Gastroesophageal sphincter (tissue), 4 donors: ENCODE data around the gene MAOA. TPM values are rescaled to one million over a fixed set of nuclear protein-coding genes. Genes with fewer than 3 reads are reported as not detected.
"Not testable (repeated sequence)": the region's sequence is repeated elsewhere in the genome, so short reads cannot be mapped to it uniquely, and the experiment has no call there.

ENCODE experiments used
- ATAC-seq: fragments of 150-250 bp; one replicate; pipeline ENCODE4 v1.9.1; 2016; ENCODE audit warnings: mild to moderate bottlenecking, moderate library complexity
- H3K27ac ChIP-seq, 4 donors: fragments of 200-600 bp; sonication (generic) in 3 of 4; 1 replicate in 3 of 4; 2 replicates in 1 of 4; pipeline ENCODE4 v1.5.1; 2016 to 2019
- H3K27me3 ChIP-seq: fragments of 200-600 bp; sonication (generic); one replicate; pipeline ENCODE4 v1.5.1; 2019
- H3K36me3 ChIP-seq, 2 donors: fragments of 200-600 bp; sonication (generic); one replicate each; pipeline ENCODE4 v1.5.1; 2019; ENCODE audit warnings: control low read depth in 1 of 2
- H3K4me1 ChIP-seq, 3 donors: fragments of 200-600 bp; sonication (generic); 1 replicate in 2 of 3; 2 replicates in 1 of 3; pipeline ENCODE4 v1.5.1; 2016 to 2019; ENCODE audit warnings: control low read depth in 2 of 3
- H3K4me3 ChIP-seq, 2 donors: fragments of 200-600 bp; sonication (generic); one replicate each; pipeline ENCODE4 v1.5.1; 2019; ENCODE audit warnings: mild to moderate bottlenecking in 1 of 2, moderate library complexity in 1 of 2
- H3K9me3 ChIP-seq, 3 donors: fragments of 200-600 bp; sonication (generic); one replicate each; pipeline ENCODE4 v1.5.1; 2017 to 2019; ENCODE audit warnings: control low read depth in 2 of 3
- EP300 ChIP-seq: sonication (generic); formaldehyde crosslinking; IDR thresholded peaks from one replicate; pipeline ENCODE4 v1.6.1; 2017; ENCODE audit warnings: antibody characterized with exemption, mild to moderate bottlenecking
- POLR2A ChIP-seq, 2 donors: fragments of 450-650 bp; IDR thresholded peaks; one replicate each; pipeline ENCODE4 v1.6.1; 2017; ENCODE audit warnings: antibody characterized with exemption in 2 of 2, mild to moderate bottlenecking in 2 of 2, moderate library complexity in 1 of 2
- POLR2AphosphoS5 ChIP-seq: sonication (generic); formaldehyde crosslinking; IDR thresholded peaks from one replicate; pipeline ENCODE4 v1.6.1; 2017; ENCODE audit warnings: antibody characterized with exemption
- WGBS, 2 donors: methylation state at CpG; one replicate each; pipeline ENCODE4 v1.1.5; 2018; ENCODE audit warnings: low coverage in 1 of 2; 5-methylcytosine and 5-hydroxymethylcytosine counted together
- total RNA-seq, 4 donors: library from RNA; depleted of rRNA; stranded (reverse); fragments of >200 nt; gene quantifications; one replicate each; pipeline ENCODE4 v1.1.0, GENCODE V29; 2016
- TF ChIP-seq, protein P1 (sequence below), 4 experiments: fragments of 200-600 bp in 2 of 4; fragments of 450-650 bp in 2 of 4; sonication (generic) in 1 of 4; IDR thresholded peaks; one replicate each; pipeline ENCODE4 v1.5.1; 2017 to 2019; ENCODE audit warnings: antibody characterized with exemption in 4 of 4, mild to moderate bottlenecking in 2 of 4, moderate library complexity in 2 of 4

Gene MAOA
- total RNA-seq, 4 donors from 2014 or later: 306 to 750 (median 329) TPM

DNA sequence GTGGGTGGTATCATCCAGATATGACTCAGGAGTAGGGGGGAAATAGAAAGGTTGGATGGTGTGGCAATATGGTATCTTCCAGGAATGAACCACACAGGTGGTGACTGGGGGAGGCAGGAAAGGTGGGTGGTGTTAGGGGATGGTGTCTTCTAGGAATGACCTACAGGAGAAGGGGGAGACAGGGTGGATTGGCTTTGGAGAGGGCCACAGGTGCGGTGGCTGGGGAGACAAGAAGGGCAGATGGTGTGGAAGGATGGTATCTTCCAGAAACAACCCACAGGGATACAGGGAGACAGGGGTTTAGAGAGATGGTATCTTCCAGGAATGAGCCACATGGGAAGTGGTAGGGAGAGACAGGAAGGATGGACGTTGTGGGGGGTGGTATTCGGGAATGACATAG is 64.0 kb downstream of the MAOA start:
- H3K36me3 ChIP-seq: peaks cover 0 to 43% of the 10 kb centered on the region in 2 donors
- no peak overlapping the region for H3K4me3 ChIP-seq
- no peaks in the 10 kb centered on the region for H3K4me1 ChIP-seq
- WGBS, 2 donors: 70 to 100% methylated on average over 1 to 3 of the region's 3 CpGs
- TF ChIP-seq POLR2A (IDR thresholded peaks at IDR 0.05) (no peak), EP300 (no peak), POLR2AphosphoS5 (no peak)
- H3K27me3 ChIP-seq: no peaks in the 10 kb centered on the region
- H3K9me3 ChIP-seq: no peaks in the 10 kb centered on the region
- H3K27ac ChIP-seq: no peak overlapping the region
- no peak for ATAC-seq

DNA sequence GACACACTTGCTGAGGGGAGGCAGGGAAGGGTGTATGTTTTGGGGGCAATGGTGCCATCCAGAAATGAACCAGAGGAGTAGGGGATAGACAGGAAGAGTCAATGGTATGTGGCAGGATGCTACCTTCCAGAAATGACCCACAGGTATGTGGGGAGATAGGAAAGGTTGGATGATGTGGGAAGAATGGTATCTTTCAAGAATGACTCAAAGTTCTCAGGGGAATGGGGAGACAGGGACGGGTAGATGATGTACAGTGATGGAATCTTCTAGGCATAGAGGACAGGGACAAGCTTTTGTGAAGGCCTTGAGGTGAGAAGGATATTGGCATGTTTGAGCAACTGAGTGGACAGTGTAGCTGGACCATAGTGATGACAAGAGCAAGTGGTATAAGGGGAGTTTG is 64.9 kb downstream of the MAOA start:
- no peak for TF ChIP-seq POLR2AphosphoS5
- no peak for TF ChIP-seq EP300
- no peak for TF ChIP-seq POLR2A (IDR thresholded peaks at IDR 0.05)
- TF ChIP-seq, protein P1, sequence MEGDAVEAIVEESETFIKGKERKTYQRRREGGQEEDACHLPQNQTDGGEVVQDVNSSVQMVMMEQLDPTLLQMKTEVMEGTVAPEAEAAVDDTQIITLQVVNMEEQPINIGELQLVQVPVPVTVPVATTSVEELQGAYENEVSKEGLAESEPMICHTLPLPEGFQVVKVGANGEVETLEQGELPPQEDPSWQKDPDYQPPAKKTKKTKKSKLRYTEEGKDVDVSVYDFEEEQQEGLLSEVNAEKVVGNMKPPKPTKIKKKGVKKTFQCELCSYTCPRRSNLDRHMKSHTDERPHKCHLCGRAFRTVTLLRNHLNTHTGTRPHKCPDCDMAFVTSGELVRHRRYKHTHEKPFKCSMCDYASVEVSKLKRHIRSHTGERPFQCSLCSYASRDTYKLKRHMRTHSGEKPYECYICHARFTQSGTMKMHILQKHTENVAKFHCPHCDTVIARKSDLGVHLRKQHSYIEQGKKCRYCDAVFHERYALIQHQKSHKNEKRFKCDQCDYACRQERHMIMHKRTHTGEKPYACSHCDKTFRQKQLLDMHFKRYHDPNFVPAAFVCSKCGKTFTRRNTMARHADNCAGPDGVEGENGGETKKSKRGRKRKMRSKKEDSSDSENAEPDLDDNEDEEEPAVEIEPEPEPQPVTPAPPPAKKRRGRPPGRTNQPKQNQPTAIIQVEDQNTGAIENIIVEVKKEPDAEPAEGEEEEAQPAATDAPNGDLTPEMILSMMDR (IDR thresholded peaks at IDR 0.05): no peak

DNA sequence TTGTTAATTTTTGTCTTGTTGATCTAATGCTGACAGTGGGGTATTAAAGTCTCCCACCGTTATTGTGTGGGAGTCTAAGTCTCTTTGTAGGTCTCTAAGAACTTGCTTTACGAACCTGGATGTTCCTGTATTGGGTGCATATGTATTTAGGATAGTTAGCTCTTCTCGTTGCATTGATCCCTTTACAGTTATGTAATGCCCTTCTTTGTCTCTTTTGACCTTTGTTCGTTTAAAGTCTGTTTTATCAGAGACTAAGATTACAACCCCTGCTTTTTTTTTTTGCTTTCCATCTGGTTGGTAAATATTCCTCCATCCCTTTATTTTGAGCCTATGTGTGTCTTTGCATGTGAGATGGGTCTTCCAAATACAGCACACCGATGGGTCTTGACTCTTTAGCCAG is 69.1 kb downstream of the MAOA start:
- WGBS, 2 donors: 71 to 94% methylated on average over 5 of the region's 5 CpGs
- H3K36me3 ChIP-seq: peaks cover 0 to 37% of the 10 kb centered on the region in 2 donors
- ATAC-seq: not testable (repeated sequence)

More for the DNA sequence above, 64.9 kb downstream of the MAOA start:
- Histone ChIP-seq H3K4me1 (no peaks in the 10 kb centered on the region), H3K27ac (no peak overlapping the region), H3K27me3 (no peaks in the 10 kb centered on the region), H3K9me3 (no peaks in the 10 kb centered on the region), H3K4me3 (no peak overlapping the region), H3K36me3 (peaks cover 0 to 43% of the 10 kb centered on the region in 2 donors)
- ATAC-seq: no peak
- 64 to 70% methylated on average over 1 of the region's 1 CpG for WGBS, 2 donors

DNA sequence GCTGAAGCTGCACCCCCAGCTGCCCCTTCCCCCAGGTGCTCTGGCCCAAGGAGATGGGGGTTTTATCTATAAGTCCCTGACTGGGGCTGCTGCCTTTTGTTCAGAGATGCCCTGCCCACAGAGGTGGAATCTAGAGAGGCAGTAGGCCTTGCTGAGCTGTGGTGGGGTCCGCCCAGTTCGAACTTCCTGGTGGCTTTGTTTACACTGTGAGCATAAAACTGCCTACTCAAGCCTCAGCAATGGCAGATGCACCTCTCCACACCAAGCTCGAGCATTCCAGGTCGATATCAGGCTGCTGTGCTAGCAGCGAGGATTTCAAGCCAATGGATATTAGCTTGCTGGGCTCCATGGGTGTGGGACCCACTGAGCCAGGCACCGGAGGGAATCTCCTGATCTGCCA is 71.2 kb downstream of the MAOA start:
- H3K36me3 ChIP-seq: peaks cover 0 to 38% of the 10 kb centered on the region in 2 donors
- WGBS, 2 donors: 100% methylated on average over 1 of the region's 6 CpGs; no CpG with 5 or more reads in 1 of the 2 donors
- H3K9me3 ChIP-seq, H3K27me3 ChIP-seq, H3K27ac ChIP-seq, H3K4me3 ChIP-seq, ATAC-seq, H3K4me1 ChIP-seq: not testable (repeated sequence)

More for the DNA sequence above, 69.1 kb downstream of the MAOA start:
- H3K4me1 ChIP-seq, H3K9me3 ChIP-seq, H3K27me3 ChIP-seq, H3K4me3 ChIP-seq, H3K27ac ChIP-seq: not testable (repeated sequence)

DNA sequence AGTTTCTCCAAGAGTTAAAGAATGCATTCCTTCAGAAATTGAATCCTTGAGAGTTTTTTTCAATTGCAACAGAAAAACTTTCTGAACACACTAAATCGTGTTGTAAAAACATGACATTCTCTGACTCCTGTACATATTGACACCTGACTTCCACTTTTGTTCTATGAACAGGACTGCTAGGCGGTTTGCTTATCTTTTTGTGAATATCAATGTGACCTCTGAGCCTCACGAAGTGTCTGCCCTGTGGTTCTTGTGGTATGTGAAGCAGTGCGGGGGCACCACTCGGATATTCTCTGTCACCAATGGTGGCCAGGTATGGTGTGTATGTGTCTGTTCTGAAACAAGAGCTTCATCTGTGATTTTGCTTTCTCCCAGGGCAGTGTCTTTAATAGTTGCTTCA is 71.9 kb downstream of the MAOA start:
- no peaks in the 10 kb centered on the region for H3K9me3 ChIP-seq
- no peak overlapping the region for H3K27ac ChIP-seq
- H3K4me1 ChIP-seq: no peaks in the 10 kb centered on the region
- H3K4me3 ChIP-seq: no peak overlapping the region
- H3K27me3 ChIP-seq: no peaks in the 10 kb centered on the region
- no peak for TF ChIP-seq POLR2A (IDR thresholded peaks at IDR 0.05)
- no peak for TF ChIP-seq POLR2AphosphoS5
- TF ChIP-seq, protein P1 (IDR thresholded peaks at IDR 0.05): no peak
- TF ChIP-seq EP300: no peak
- peaks cover 0 to 40% of the 10 kb centered on the region in 2 donors for H3K36me3 ChIP-seq
- WGBS, 2 donors: 65 to 76% methylated on average over 2 to 5 of the region's 5 CpGs
- no peak for ATAC-seq

DNA sequence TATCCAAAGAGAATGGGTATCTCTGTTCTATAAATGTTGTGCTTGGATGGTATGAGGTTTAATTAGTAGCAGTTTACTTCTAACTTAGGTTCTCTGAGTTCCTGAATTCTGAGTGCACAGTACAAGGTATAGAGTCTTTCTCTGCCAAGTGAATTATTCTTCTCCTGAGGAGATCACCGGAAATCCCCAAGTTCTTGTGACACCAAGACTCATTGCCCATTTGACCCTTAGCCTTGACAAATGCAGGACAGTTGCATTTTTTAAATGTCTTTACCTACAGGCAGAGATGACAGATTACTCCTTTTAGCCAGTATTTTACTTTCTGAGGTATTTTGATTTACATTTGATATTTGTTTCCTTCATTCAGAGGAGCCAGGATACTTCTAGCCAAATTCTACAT is 72.9 kb downstream of the MAOA start:
- Histone ChIP-seq H3K4me1 (no peaks in the 10 kb centered on the region), H3K27ac (no peak overlapping the region), H3K27me3 (no peaks in the 10 kb centered on the region), H3K36me3 (peaks cover 0 to 50% of the 10 kb centered on the region in 2 donors), H3K4me3 (no peak overlapping the region), H3K9me3 (no peaks in the 10 kb centered on the region)
- TF ChIP-seq, protein P1 (IDR thresholded peaks at IDR 0.05): no peak
- TF ChIP-seq EP300 (no peak), POLR2AphosphoS5 (no peak), POLR2A (IDR thresholded peaks at IDR 0.05) (no peak)
- 80 to 100% methylated on average over 1 of the region's 1 CpG for WGBS, 2 donors
- no peak for ATAC-seq
